K562 (cell line): ENCODE results near the gene TRMT1L. TPM values are rescaled to one million over a fixed set of nuclear protein-coding genes. Genes with fewer than 3 reads are reported as not detected.

Source experiments
- BRD4 ChIP-seq: fragments of 200-600 bp; sonication (generic); IDR thresholded peaks from 2 replicates; pipeline ENCODE4 v1.6.1; 2017; ENCODE audit warnings: inconsistent platforms
- CC2D1A ChIP-seq: fragments of 450-650 bp; IDR thresholded peaks from 2 replicates; pipeline ENCODE4 v1.6.1; 2017; ENCODE audit warnings: mild to moderate bottlenecking
- DPF2 ChIP-seq: fragments of 450-650 bp; IDR thresholded peaks from 2 replicates; pipeline ENCODE4 v1.6.1; 2016
- FOXA3 ChIP-seq, 2 experiments: fragments of 450-650 bp in 1 of 2; sonication (generic) in 1 of 2; formaldehyde crosslinking; IDR thresholded peaks in 1 of 2; conservative IDR thresholded peaks in 1 of 2; 2 replicates each; pipeline versions ENCODE4 v1.4.0 to v1.8.0; 2020 to 2022; ENCODE audit warnings: mild to moderate bottlenecking in 2 of 2, missing genetic modification reagents in 1 of 2
- FOXK1 ChIP-seq: sonication (generic); formaldehyde crosslinking; IDR thresholded peaks from 2 replicates; pipeline ENCODE4 v1.8.0; 2022; ENCODE audit warnings: missing genetic modification reagents, mild to moderate bottlenecking, borderline replicate concordance
- MYC ChIP-seq, 2 experiments: fragments of 250-450 bp in 1 of 2; sonication (Bioruptor Pico) in 1 of 2; IDR thresholded peaks; 2 replicates each; pipeline versions ENCODE4 v1.5.1 to v1.6.1; 2012 to 2021; ENCODE audit warnings: low read depth in 2 of 2, borderline replicate concordance in 1 of 2, improper control_type of control experiment in 1 of 2, low read length in 1 of 2, mild to moderate bottlenecking in 1 of 2, moderate library complexity in 1 of 2
- NBN ChIP-seq: fragments of 450-650 bp; IDR thresholded peaks from 2 replicates; pipeline ENCODE4 v1.6.1; 2016; ENCODE audit warnings: low read depth, mild to moderate bottlenecking
- OTX1 ChIP-seq: fragments of 450-650 bp; formaldehyde crosslinking; IDR thresholded peaks from 2 replicates; pipeline ENCODE4 v1.4.0; 2022; ENCODE audit warnings: mild to moderate bottlenecking
- SIN3B ChIP-seq: fragments of 450-650 bp; IDR thresholded peaks from 2 replicates; pipeline ENCODE4 v1.6.1; 2017; ENCODE audit warnings: low read depth, mild to moderate bottlenecking, moderate library complexity
- SMARCC2 ChIP-seq: fragments of 450-650 bp; IDR thresholded peaks from 2 replicates; pipeline ENCODE4 v1.6.1; 2017; ENCODE audit warnings: antibody characterized with exemption, moderate library complexity, mild to moderate bottlenecking, low read depth
- U2AF1 ChIP-seq: fragments of 200-400 bp; formaldehyde crosslinking; optimal IDR thresholded peaks from 2 replicates; pipeline ENCODE3; 2017; ENCODE audit warnings: mild to moderate bottlenecking, low read depth, low read length, moderate library complexity
- ZBTB17 ChIP-seq: fragments of 450-650 bp; formaldehyde crosslinking; IDR thresholded peaks from 2 replicates; pipeline ENCODE4 v1.4.0; 2020; ENCODE audit warnings: mild to moderate bottlenecking
- ZFP1 ChIP-seq: fragments of 450-650 bp; formaldehyde crosslinking; IDR thresholded peaks from 2 replicates; pipeline ENCODE4 v1.4.0; 2020; ENCODE audit warnings: mild to moderate bottlenecking, mixed read lengths
- ZKSCAN8 ChIP-seq: fragments of 200-800 bp; sonication (Bioruptor generic); IDR thresholded peaks from 2 replicates; pipeline ENCODE4 v1.6.1; 2016; ENCODE audit warnings: missing genetic modification characterization, missing compliant biosample characterization
- ZNF212 ChIP-seq: fragments of 450-650 bp; formaldehyde crosslinking; IDR thresholded peaks from 2 replicates; pipeline ENCODE4 v1.4.0; 2020; ENCODE audit warnings: mild to moderate bottlenecking
- ZNF263 ChIP-seq: sonication (generic); formaldehyde crosslinking; IDR thresholded peaks from 2 replicates; pipeline ENCODE4 v1.8.0; 2022; ENCODE audit warnings: mild to moderate bottlenecking, missing genetic modification reagents, borderline replicate concordance
- ZSCAN29 ChIP-seq: fragments of 450-650 bp; IDR thresholded peaks from 2 replicates; pipeline ENCODE4 v1.6.1; 2017
- polyA plus RNA-seq, 8 experiments: library from polyadenylated mRNA; depleted of rRNA in 4 of 8; stranded (reverse) in 5 of 8; unstranded in 3 of 8; fragments of >200 nt; fragmentation: Nextera tagmentation in 2 of 8; fragmentation: Illumina TruSeq in 1 of 8; extraction: Ambion mirVana in 2 of 8; extraction: Trizol in 1 of 8; gene quantifications; 2 replicates each; pipeline versions ENCODE4 v1.2.1 to v1.2.3, GENCODE V29; 2011 to 2014; ENCODE audit warnings: inconsistent platforms in 1 of 8, missing spikeins in 1 of 8
- total RNA-seq, 7 experiments: library from RNA; depleted of rRNA in 6 of 7; stranded (reverse); fragments of >200 nt in 6 of 7; fragmentation: Illumina TruSeq in 2 of 7; extraction: Trizol in 2 of 7; gene quantifications; 2 replicates each; pipeline versions ENCODE4 v1.2.1 to v1.2.3, GENCODE V29; 2011 to 2021; ENCODE audit warnings: low replicate concordance in 1 of 7
- TF ChIP-seq, protein P1 (sequence below): sonication (generic); formaldehyde crosslinking; IDR thresholded peaks from 2 replicates; pipeline ENCODE4 v1.8.0; 2023; ENCODE audit warnings: mild to moderate bottlenecking, missing genetic modification reagents
- TF ChIP-seq, protein P2 (sequence below): sonication (generic); formaldehyde crosslinking; IDR thresholded peaks from 2 replicates; pipeline ENCODE4 v1.8.0; 2022; ENCODE audit warnings: mild to moderate bottlenecking, low read depth, missing genetic modification reagents
- TF ChIP-seq, protein P3 (sequence below): fragments of 450-650 bp; formaldehyde crosslinking; IDR thresholded peaks from 2 replicates; pipeline ENCODE4 v1.4.0; 2022; ENCODE audit warnings: mild to moderate bottlenecking, moderate library complexity
- TF ChIP-seq, protein P4 (sequence below): sonication (generic); formaldehyde crosslinking; IDR thresholded peaks from 2 replicates; pipeline ENCODE4 v1.8.0; 2022; ENCODE audit warnings: mild to moderate bottlenecking, missing genetic modification reagents, borderline replicate concordance

TRMT1L gene
- total and polyA plus RNA-seq, 9 of the 15 experiments (the other 6 are each of a cell fraction or from before 2014, with no cell fraction given), result 6.4 to 88.9 (median 32.9) TPM

DNA sequence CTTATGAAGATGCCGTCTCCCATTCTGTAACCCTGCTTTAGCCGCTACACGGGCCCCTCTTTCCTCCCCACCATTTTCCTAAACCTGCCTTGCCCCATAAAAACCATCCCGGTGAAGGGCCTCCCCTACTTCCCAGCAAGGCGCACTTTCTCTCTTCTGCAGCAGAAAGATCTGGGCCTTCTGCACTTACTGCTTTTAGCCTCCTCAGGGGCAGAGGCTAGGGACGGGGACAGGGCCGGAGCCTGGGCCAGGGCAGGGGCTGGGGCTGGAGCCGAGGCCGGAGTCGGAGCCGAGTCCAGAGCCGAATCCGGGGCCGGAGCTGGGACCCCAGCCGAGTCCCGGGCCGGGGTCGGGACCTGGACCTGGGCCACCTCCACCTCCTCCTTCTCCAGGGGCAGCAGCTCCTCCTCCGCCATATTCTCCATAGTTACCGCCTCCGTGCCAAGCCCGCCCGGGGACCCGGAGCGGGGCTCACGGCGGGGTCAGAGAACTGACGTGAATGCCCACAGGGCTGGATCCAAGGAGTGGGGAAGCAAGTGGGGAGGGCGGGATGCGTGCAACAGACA lies 382 bp downstream of the TRMT1L start (continued):
- TF ChIP-seq U2AF1 (no peak), CC2D1A (no peak), SIN3B (no peak; the same call in 1 of the 2 replicates), ZBTB17 (CRISPR knock-in tag) (no peak), FOXK1 (CRISPR knock-in tag) (0 out of 2 replicates have a peak, but pooled peaks have one; percentile 9), MYC (IDR thresholded peaks at IDR 0.05; ENCODE audit: low read depth, low read length) (peak; percentile 5; the same call in 1 of the 2 replicates), MYC (CRISPR knock-in tag; IDR thresholded peaks at IDR 0.05; ENCODE audit: borderline replicate concordance, low read depth) (no peak), OTX1 (CRISPR knock-in tag) (0 out of 2 replicates have a peak, but pooled peaks have one; percentile 7), ZNF263 (no peak), NBN (0 out of 2 replicates have a peak, but pooled peaks have one; percentile 14), DPF2 (no peak), FOXA3 (CRISPR knock-in tag; conservative IDR thresholded peaks at IDR 0.05 in 1 of 2, IDR thresholded peaks at IDR 0.05 in 1 of 2) (0 out of 4 replicates have a peak, but pooled peaks of 1 of the 2 experiments have one; percentile 14), ZSCAN29 (0 out of 2 replicates have a peak, but pooled peaks have one; percentile 38), ZKSCAN8 (CRISPR knock-in tag) (no peak), SMARCC2 (no peak), ZNF212 (no peak), ZFP1 (CRISPR knock-in tag) (no peak), BRD4 (peak; percentile 74; the same call in 1 of the 2 replicates)
- TF ChIP-seq, protein P1, sequence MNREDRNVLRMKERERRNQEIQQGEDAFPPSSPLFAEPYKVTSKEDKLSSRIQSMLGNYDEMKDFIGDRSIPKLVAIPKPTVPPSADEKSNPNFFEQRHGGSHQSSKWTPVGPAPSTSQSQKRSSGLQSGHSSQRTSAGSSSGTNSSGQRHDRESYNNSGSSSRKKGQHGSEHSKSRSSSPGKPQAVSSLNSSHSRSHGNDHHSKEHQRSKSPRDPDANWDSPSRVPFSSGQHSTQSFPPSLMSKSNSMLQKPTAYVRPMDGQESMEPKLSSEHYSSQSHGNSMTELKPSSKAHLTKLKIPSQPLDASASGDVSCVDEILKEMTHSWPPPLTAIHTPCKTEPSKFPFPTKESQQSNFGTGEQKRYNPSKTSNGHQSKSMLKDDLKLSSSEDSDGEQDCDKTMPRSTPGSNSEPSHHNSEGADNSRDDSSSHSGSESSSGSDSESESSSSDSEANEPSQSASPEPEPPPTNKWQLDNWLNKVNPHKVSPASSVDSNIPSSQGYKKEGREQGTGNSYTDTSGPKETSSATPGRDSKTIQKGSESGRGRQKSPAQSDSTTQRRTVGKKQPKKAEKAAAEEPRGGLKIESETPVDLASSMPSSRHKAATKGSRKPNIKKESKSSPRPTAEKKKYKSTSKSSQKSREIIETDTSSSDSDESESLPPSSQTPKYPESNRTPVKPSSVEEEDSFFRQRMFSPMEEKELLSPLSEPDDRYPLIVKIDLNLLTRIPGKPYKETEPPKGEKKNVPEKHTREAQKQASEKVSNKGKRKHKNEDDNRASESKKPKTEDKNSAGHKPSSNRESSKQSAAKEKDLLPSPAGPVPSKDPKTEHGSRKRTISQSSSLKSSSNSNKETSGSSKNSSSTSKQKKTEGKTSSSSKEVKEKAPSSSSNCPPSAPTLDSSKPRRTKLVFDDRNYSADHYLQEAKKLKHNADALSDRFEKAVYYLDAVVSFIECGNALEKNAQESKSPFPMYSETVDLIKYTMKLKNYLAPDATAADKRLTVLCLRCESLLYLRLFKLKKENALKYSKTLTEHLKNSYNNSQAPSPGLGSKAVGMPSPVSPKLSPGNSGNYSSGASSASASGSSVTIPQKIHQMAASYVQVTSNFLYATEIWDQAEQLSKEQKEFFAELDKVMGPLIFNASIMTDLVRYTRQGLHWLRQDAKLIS (CRISPR knock-in tag), result peak; percentile 93; the same call in 1 of the 2 replicates
- TF ChIP-seq, protein P2, sequence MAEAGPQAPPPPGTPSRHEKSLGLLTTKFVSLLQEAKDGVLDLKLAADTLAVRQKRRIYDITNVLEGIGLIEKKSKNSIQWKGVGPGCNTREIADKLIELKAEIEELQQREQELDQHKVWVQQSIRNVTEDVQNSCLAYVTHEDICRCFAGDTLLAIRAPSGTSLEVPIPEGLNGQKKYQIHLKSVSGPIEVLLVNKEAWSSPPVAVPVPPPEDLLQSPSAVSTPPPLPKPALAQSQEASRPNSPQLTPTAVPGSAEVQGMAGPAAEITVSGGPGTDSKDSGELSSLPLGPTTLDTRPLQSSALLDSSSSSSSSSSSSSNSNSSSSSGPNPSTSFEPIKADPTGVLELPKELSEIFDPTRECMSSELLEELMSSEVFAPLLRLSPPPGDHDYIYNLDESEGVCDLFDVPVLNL, result no peak
- TF ChIP-seq, protein P3, sequence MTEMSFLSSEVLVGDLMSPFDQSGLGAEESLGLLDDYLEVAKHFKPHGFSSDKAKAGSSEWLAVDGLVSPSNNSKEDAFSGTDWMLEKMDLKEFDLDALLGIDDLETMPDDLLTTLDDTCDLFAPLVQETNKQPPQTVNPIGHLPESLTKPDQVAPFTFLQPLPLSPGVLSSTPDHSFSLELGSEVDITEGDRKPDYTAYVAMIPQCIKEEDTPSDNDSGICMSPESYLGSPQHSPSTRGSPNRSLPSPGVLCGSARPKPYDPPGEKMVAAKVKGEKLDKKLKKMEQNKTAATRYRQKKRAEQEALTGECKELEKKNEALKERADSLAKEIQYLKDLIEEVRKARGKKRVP, result peak; percentile 48; the same call in 1 of the 2 replicates
- TF ChIP-seq, protein P4, sequence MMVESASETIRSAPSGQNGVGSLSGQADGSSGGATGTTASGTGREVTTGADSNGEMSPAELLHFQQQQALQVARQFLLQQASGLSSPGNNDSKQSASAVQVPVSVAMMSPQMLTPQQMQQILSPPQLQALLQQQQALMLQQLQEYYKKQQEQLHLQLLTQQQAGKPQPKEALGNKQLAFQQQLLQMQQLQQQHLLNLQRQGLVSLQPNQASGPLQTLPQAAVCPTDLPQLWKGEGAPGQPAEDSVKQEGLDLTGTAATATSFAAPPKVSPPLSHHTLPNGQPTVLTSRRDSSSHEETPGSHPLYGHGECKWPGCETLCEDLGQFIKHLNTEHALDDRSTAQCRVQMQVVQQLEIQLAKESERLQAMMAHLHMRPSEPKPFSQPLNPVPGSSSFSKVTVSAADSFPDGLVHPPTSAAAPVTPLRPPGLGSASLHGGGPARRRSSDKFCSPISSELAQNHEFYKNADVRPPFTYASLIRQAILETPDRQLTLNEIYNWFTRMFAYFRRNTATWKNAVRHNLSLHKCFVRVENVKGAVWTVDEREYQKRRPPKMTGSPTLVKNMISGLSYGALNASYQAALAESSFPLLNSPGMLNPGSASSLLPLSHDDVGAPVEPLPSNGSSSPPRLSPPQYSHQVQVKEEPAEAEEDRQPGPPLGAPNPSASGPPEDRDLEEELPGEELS (CRISPR knock-in tag), result peak; percentile 80; the same call in 1 of the 2 replicates
